Stimulated activated CD4-positive, alpha-beta T cell treated with anti-CD3 and anti-CD28 coated beads, Interleukin-1b, Interleukin-23, amount 100 ng/mL, for 1 hour (primary cell): Measurements from ENCODE around the gene KLK4.

Experiments
- DNase-seq, 2 donors: peaks; one replicate each; pipeline ENCODE4 v3.0.0-alpha.2; 2020; ENCODE audit warnings: low read depth in 2 of 2

KLK4 gene

DNA sequence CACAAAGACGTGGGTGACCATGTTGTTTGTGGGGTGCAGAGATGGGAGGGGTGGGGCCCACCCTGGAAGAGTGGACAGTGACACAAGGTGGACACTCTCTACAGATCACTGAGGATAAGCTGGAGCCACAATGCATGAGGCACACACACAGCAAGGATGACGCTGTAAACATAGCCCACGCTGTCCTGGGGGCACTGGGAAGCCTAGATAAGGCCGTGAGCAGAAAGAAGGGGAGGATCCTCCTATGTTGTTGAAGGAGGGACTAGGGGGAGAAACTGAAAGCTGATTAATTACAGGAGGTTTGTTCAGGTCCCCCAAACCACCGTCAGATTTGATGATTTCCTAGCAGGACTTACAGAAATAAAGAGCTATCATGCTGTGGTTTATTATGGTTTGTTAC is 32.3 kb downstream of the KLK4 start:
- no peak for DNase-seq

GRCh38 chr19:50877338-50877737 is 33.9 kb downstream of the KLK4 start:
- DNase-seq, result no peak

GRCh38 chr19:50876456-50876855 is 34.7 kb downstream of the KLK4 start:
- no peak for DNase-seq

DNA sequence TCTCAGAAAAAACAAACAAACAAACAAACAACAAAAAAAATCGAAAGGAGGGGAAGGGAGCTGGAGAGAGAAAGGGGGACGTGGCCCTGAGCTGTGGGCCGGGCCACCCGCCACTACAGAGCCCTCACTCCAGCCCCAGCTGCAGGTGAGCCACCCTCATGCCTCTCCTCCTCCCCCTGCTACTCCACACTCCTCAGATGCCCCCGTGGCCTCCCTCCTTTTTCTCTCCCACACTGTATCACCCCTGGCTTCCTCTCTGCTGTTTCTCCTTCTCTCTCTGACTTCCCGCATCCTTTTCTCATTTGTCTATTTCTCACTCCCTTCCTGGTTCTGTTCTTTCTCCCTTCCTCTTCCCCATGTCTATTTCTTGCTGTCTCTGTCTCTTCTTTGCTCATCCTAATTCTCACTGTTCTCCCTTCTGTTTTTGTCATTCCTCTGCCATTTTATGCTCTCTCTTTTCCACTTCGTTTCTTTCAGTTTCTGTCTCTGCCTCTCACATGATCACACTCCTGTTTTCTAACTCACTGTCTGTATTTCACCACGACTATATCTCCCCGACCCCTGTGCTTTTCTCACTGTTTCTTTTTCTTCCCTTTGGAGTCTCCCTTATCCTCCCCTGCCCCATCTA is 35.3 kb downstream of the KLK4 start:
- no peak for DNase-seq

DNA sequence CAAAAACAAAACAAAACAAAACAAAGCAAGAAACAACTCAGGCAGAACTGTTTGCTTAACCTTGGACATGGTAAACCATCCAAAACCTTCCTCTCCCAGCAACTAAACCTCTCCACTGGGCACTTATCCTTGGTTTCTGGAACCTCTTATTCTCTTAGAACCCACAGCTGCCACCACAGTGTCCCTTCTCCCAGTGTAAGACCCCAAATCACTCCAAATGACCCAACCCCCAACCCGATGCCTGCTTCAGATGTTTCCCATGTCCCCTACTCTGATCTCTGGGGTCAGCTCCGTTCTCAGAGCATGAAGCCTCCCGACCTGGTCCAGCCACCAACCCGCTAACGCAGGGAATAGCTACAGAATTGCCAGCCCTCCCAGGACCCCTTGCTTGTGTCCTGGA is 37.0 kb downstream of the KLK4 start:
- DNase-seq, result no peak

- no peak for DNase-seq
Observed at GRCh38 chr19:50873056-50873455, 38.1 kb downstream of the KLK4 start, which contains the start of gene KLK2. KLK2 (plus strand) TSS chr19:50873439; CDS start chr19:50873474, 35 bp downstream.

- DNase-seq, result no peak
Observed at GRCh38 chr19:50870417-50871089, 40.6 kb downstream of the KLK4 start.

GRCh38 chr19:50869479-50869878 is 41.7 kb downstream of the KLK4 start:
- no peak for DNase-seq

DNA sequence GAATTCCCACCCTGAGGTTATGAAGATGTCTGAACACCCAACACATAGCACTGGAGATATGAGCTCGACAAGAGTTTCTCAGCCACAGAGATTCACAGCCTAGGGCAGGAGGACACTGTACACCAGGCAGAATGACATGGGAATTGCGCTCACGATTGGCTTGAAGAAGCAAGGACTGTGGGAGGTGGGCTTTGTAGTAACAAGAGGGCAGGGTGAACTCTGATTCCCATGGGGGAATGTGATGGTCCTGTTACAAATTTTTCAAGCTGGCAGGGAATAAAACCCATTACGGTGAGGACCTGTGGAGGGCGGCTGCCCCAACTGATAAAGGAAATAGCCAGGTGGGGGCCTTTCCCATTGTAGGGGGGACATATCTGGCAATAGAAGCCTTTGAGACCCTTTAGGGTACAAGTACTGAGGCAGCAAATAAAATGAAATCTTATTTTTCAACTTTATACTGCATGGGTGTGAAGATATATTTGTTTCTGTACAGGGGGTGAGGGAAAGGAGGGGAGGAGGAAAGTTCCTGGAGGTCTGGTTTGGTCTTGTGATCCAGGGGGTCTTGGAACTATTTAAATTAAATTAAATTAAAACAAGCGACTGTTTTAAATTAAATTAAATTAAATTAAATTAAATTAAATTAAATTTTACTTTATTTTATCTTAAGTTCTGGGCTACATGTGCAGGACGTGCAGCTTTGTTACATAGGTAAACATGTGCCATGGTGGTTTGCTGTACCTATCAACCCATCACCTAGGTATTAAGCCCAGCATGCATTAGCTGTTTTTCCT is 49.5 kb downstream of the KLK4 start:
- no peak for DNase-seq

DNA sequence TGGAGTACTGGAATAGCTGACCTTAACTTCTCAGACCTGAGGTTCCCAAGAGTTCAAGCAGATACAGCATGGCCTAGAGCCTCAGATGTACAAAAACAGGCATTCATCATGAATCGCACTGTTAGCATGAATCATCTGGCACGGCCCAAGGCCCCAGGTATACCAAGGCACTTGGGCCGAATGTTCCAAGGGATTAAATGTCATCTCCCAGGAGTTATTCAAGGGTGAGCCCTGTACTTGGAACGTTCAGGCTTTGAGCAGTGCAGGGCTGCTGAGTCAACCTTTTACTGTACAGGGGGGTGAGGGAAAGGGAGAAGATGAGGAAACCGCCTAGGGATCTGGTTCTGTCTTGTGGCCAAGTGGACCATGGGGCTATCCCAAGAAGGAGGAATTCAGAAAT is 50.2 kb downstream of the KLK4 start:
- DNase-seq, result no peak

DNA sequence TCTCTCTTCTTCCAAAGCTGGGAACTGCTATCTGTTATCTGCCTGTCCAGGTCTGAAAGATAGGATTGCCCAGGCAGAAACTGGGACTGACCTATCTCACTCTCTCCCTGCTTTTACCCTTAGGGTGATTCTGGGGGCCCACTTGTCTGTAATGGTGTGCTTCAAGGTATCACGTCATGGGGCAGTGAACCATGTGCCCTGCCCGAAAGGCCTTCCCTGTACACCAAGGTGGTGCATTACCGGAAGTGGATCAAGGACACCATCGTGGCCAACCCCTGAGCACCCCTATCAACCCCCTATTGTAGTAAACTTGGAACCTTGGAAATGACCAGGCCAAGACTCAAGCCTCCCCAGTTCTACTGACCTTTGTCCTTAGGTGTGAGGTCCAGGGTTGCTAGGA is 51.3 kb downstream of the KLK4 start:
- DNase-seq, result no peak

- DNase-seq, result no peak
Observed at GRCh38 chr19:50858886-50859285, 52.3 kb downstream of the KLK4 start.

DNA sequence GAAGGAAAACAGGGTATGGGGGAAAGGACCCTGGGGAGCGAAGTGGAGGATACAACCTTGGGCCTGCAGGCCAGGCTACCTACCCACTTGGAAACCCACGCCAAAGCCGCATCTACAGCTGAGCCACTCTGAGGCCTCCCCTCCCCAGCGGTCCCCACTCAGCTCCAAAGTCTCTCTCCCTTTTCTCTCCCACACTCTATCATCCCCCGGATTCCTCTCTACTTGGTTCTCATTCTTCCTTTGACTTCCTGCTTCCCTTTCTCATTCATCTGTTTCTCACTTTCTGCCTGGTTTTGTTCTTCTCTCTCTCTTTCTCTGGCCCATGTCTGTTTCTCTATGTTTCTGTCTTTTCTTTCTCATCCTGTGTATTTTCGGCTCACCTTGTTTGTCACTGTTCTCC is 53.8 kb downstream of the KLK4 start:
- DNase-seq, result no peak
